Psoas muscle (tissue), 8 donors: ENCODE measurements around the gene ZNF316. TPM values are rescaled to one million over a fixed set of nuclear protein-coding genes. Genes with fewer than 3 reads are reported as not detected.

Experiments used
- ATAC-seq, 4 donors: fragments of 200-7000 bp; cut with Tn5 transposase; one replicate each; pipeline ENCODE4 v1.9.1; 2020; ENCODE audit warnings: moderate library complexity in 3 of 4, mild to moderate bottlenecking in 2 of 4
- DNase-seq, 2 donors: peaks; one replicate each; pipeline ENCODE4 v3.0.0-alpha.2; 2020
- H3K27ac ChIP-seq: fragments of 200-600 bp; one replicate; pipeline ENCODE4 v1.8.0; 2022
- H3K27me3 ChIP-seq, 3 donors: fragments of 200-600 bp in 1 of 3; one replicate each; pipeline versions ENCODE4 v1.6.1 to v1.8.0; 2013 to 2022; ENCODE audit warnings: low read length in 2 of 3, mild to moderate bottlenecking in 2 of 3, moderate library complexity in 1 of 3; ENCODE audit not compliant: insufficient read depth in 3 of 3
- H3K36me3 ChIP-seq, 2 donors: fragments of 200-600 bp in 1 of 2; one replicate each; pipeline versions ENCODE4 v1.6.1 to v1.8.0; 2013 to 2022; ENCODE audit warnings: low read depth in 1 of 2, mild to moderate bottlenecking in 1 of 2, moderate library complexity in 1 of 2; ENCODE audit not compliant: insufficient read depth in 1 of 2
- H3K4me1 ChIP-seq: fragments of 200-600 bp; one replicate; pipeline ENCODE4 v1.8.0; 2022
- H3K4me3 ChIP-seq: fragments of 200-600 bp; one replicate; pipeline ENCODE4 v1.8.0; 2022; ENCODE audit warnings: mild to moderate bottlenecking
- H3K9me3 ChIP-seq: fragments of 200-600 bp; one replicate; pipeline ENCODE4 v1.8.0; 2022
- CTCF ChIP-seq: fragments of 200-600 bp; IDR thresholded peaks from one replicate; pipeline ENCODE4 v1.8.0; 2022; ENCODE audit warnings: antibody characterized with exemption
- WGBS, 3 donors: extraction: QIAGEN DNeasy Blood & Tissue Kit; methylation state at CpG; one replicate each; pipeline versions ENCODE4 v1.1.6 to v1.1.7; 2013; 5-methylcytosine and 5-hydroxymethylcytosine counted together
- intact Hi-C, 2 donors: fragments of 100-400 bp; cut with DNase I; formaldehyde crosslinking; loops; one replicate each; pipeline versions ENCODE4 v1.11.0 to v1.14.2; 2022
- polyA plus RNA-seq, 3 donors: library from polyadenylated mRNA; stranded (reverse); fragments of 200-250 nt; gene quantifications; one replicate each; pipeline ENCODE4 v1.2.3, GENCODE V29; 2013
- total RNA-seq, 4 donors: library from RNA; stranded (reverse); fragmentation: NEBNext Ultra II Directional in 2 of 4; extraction: Animal tissue kit (Norgen Biotek cat#: 25700) in 2 of 4; gene quantifications; one replicate each; pipeline versions ENCODE4 v1.2.1 to v1.2.4, GENCODE V29; 2021 to 2023
- donor health status: healthy with polysubstance abuse.
- donor health status: DM: no; HTN: no; CAD: no; lungs with moderate emphysema.
- donor health status: Bipolar disorder and iron deficiency.
- donor health status: healthy.
- donor health status: DM: yes; HTN: yes; CAD: no.
- donor health status: DM: no; HTN: no; CAD: no.
- donor health status: DM: no; HTN: no; CAD: no.
- donor health status: DM: yes; HTN: yes; CAD: no.

The ZNF316 gene
- total and polyA plus RNA-seq, 7 donors, result 9.4 to 21.7 (median 16.8) TPM

- peaks cover 0 to 4% (median 0%) of the 10 kb centered on the region in 3 donors for H3K27me3 ChIP-seq
- 93 to 95% (median 94%) methylated on average over 90 to 94 of the region's 94 CpGs for WGBS, 3 donors
- peaks cover 12 to 52% of the 10 kb centered on the region in 2 donors for H3K36me3 ChIP-seq
Observed at GRCh38 chr7:6654113-6654841, 17.2 kb downstream of the ZNF316 start.

GRCh38 chr7:6654842-6655610 lies 17.9 kb downstream of the ZNF316 start:
- Histone ChIP-seq H3K4me3 (no peak overlapping the region), H3K4me1 (no peaks in the 10 kb centered on the region), H3K27me3 (peaks cover 0 to 4% (median 0%) of the 10 kb centered on the region in 3 donors), H3K36me3 (peaks cover 12 to 48% of the 10 kb centered on the region in 2 donors), H3K27ac (no peak overlapping the region), H3K9me3 (no peaks in the 10 kb centered on the region)
- 92 to 94% (median 92%) methylated on average over 48 of the region's 48 CpGs for WGBS, 3 donors
- no peak for TF ChIP-seq CTCF
- no peak for ATAC-seq
- intact Hi-C loops, result no loop called here
- no peak for DNase-seq

More at GRCh38 chr7:6654113-6654841, 17.2 kb downstream of the ZNF316 start:
- intact Hi-C loops, result no loop called here
- H3K4me3 ChIP-seq, result no peak overlapping the region
- no peak overlapping the region for H3K27ac ChIP-seq
- peak in 1 of 2 donors; percentile 28 for DNase-seq
- no peak for TF ChIP-seq CTCF
- H3K9me3 ChIP-seq, result no peaks in the 10 kb centered on the region
- H3K4me1 ChIP-seq, result no peaks in the 10 kb centered on the region
- ATAC-seq, result no peak

GRCh38 chr7:6655636-6656385 lies 18.7 kb downstream of the ZNF316 start:
- no peak overlapping the region for H3K27ac ChIP-seq
- no peak for DNase-seq
- intact Hi-C loops, result no loop called here
- no peak for TF ChIP-seq CTCF
- H3K27me3 ChIP-seq, result peaks cover 0 to 4% (median 0%) of the 10 kb centered on the region in 3 donors
- no peaks in the 10 kb centered on the region for H3K9me3 ChIP-seq
- H3K36me3 ChIP-seq, result peaks cover 12 to 43% of the 10 kb centered on the region in 2 donors
- ATAC-seq, result no peak
- no peaks in the 10 kb centered on the region for H3K4me1 ChIP-seq
- WGBS, 3 donors, result 87 to 90% (median 89%) methylated on average over 16 to 17 of the region's 17 CpGs
- H3K4me3 ChIP-seq, result no peak overlapping the region

- intact Hi-C loops, result no loop called here
- Histone ChIP-seq H3K4me1 (no peaks in the 10 kb centered on the region), H3K9me3 (no peaks in the 10 kb centered on the region), H3K27me3 (peaks cover 0 to 4% (median 3%) of the 10 kb centered on the region in 3 donors), H3K36me3 (peaks cover 12 to 37% of the 10 kb centered on the region in 2 donors), H3K27ac (no peak overlapping the region), H3K4me3 (no peak overlapping the region)
- no peak for TF ChIP-seq CTCF
- 81 to 85% (median 83%) methylated on average over 9 of the region's 9 CpGs for WGBS, 3 donors
- ATAC-seq, result no peak
- DNase-seq, result no peak
Observed at GRCh38 chr7:6656413-6656812, 19.3 kb downstream of the ZNF316 start.
